HG02870 (cell line): Measurements from ENCODE around the gene SLC35D3.
"Not testable (repeated sequence)": the region's sequence is repeated elsewhere in the genome, so short reads cannot be mapped to it uniquely, and the experiment has no call there.

Experiments
- ATAC-seq: cut with Tn5 transposase; IDR thresholded peaks from one replicate; pipeline ENCODE4 v1.9.1; 2021; ENCODE audit warnings: mild to moderate bottlenecking, moderate library complexity; ENCODE audit not compliant: unreplicated experiment

The SLC35D3 gene

DNA sequence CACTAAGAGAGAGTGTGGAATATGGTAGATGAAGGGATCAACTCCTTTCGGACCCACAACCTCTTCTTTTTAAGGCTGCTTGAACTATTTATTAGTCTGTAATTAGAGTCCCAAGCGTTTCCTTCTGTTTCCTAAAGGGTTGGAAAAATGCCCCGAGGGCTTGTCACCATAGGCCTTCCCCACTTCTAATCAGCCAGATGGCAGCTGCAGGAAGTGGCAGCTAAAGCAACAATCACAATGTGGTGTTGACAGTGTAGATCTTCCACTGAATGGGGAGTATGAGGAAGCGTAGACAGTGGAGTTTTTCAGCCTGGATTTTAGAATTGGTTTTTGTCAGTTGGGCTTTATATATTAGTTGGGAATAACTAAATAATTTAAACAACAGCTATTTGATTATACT, 40.6 kb downstream of the SLC35D3 start:
- no peak for ATAC-seq

DNA sequence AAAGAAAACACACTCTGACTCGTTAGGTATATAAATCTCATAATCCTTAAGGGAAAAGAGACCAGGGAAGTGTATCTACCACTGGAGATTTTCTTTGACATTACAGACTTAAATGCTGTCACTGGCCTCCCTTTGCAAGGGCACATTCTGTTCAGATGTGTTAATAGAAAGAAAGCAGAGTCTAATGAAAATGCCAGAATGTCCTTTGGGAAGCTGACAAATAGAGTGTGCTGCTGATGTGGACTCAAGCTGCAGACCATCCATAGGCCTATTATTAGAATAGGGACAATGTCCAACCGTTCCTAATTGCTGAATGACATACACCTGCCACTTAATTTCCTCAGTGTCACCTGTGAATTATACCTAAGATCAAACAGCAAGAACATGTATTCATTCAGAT, 41.2 kb downstream of the SLC35D3 start:
- no peak for ATAC-seq

DNA sequence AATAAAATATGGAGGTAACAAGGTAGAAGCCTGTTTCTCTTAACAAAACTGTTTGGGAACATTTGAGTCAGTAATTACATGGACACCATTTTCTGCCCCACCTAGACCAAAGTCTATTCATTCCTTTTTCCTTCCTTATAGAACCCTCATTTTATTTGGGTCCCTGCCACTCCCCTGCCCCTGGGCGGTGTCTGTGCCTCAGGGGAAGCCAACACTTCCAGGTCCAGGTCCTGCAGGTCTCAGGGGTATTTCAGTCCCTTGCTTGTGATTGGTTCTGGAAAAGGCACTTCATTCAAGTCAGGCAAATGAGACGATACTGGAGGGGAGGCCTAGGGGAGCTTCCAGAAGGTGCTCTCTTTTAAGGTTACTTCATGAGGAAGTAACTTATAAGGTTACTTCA, 42.3 kb downstream of the SLC35D3 start:
- no peak for ATAC-seq

DNA sequence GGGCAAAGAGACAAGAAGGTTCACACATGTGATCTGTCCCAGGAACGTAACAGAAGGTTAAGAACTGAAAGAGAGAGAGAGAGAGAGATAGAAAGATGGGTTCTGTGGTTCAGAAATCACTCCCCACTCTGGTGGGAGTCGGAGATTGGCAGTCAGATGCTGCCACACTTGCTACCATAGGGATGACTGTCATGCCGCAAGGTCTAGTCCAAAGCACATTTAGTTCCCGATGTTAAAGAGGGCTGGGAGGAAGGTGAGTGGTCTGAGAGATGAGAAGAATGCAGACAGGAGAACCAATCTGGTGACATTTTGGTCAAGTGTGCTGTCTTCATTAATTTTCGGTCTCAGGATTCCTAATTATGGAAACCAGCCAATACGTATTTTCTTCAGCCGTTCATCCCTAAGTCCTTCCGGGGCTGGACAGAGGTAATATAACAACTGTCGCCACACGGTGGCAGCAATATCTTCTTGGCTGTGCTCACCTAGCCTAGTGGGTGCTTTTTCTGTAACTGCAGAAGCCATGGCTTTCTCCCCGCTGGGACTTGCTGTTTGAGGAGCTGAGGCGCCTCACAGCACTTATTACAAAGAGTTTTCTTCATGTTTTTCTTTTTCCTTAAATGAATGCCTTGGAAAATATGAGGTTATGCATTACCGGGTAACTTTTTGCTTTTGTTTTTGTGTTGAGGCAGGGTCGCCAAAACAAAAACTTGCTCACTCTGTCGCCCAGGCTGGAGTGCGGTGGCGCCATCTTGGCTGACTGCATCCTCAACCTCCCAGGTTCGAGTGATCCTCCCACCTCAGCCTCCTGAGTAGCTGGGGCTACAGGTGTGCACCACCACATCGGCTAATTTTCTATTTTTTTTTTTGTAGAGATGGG, 46.0 kb downstream of the SLC35D3 start:
- ATAC-seq = peak; percentile 88

DNA sequence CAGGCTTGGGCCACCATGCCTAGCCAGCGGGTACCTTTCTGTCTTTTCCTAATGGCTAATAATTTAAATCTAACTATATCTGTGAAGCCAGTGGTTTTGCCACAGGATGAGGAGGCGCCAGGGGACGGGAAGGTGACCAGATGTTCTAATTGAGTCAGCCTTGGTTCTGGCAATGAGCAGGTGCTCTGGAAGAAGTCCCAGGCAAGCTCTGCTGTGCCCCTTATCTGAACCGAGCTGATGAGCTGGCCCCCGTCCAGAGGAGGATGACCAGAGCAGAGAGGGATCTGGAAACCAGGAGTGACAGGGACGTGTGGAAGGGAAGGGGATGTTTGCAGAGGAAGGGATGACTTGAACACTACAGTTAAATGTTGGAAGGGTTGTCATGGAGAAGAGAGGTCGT, 46.7 kb downstream of the SLC35D3 start:
- no peak for ATAC-seq

DNA sequence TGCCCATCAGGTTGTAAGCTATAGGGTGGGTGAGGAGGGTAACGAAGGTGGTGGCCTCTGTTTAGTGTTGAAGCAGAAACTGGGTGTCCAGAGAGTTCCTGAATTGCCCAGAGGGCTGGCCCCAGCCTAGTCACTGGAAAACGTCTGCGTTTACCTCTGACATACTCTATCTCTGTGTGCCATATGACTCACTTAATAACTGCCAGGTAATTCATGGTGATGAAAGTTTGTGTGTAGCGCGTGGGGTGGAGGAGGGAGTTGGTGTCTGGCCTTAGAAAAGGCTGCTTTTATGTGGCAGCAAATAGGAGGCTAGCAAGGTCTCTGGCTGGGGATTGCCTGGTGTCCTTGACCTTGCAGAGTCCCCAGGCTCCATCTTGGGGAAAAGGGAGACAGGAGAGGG, 47.3 kb downstream of the SLC35D3 start:
- ATAC-seq = no peak

DNA sequence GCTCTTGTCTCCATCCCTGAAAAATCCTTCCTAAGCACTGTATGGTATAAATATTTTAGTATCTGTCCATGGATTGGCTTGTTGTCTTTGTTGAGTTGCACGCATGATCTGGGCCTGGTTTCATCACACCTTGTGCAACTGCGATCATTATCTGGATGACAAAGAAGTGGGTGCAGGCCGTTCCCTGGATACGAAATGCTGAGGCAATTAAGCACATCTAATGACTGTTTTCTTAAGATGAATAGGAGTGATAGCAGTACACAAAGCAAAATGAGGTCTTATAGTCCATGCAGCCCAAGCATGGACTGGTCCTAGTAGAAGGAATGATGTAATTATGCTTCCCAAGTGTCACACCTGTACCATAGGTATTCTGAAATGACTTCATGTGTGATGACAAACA, 47.8 kb downstream of the SLC35D3 start:
- ATAC-seq = no peak

DNA sequence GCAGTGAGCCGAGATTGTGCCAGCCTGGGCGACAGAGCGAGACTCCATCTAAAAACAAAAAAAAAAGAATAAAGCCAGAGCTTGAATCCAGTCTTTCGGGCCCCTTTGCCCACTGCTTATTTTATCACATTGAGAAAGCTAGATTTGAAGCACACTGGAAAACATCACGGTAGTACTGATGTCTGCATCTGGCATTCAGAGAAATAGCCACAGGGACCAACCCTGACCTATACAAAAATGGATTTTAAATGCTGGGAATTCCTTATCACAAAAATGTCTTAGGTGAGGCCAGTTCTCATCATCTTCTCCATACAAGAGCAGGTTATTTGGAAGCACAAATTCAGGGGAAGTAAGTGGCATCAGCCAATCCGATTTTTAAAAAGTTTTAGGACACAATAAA, 49.5 kb downstream of the SLC35D3 start:
- no peak for ATAC-seq

DNA sequence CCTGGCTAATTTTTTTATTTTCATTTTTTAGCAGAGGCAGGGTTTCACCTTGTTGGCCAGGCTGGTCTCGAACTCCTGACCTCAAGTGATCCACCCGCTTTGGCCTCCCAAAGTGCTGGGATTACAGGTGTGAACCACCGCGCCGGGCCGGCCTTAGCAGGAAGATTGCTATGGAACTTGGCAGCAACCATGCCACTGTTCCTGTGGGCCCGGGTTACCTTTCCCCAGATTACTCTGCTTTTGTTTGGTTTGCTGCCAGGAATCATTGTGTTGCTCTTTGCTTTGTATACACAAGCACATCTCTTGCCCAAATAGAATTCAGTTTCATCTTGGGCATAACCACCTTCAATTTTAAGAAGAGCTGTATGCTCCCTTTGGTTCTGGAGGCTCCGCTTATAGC, 51.7 kb downstream of the SLC35D3 start:
- ATAC-seq = not testable (repeated sequence)
